ENCODE data around the gene UTF1. TPM values are rescaled to one million over a fixed set of nuclear protein-coding genes. Genes with fewer than 3 reads are reported as not detected.

UTF1 gene
- polyA plus RNA-seq, 3 donors = 0.14 to 0.48 (median 0.24) TPM

- Histone ChIP-seq H3K36me3 (replicated peaks in 1 of 2; ENCODE audit: control insufficient read depth in 1 of 2, insufficient read depth in 2 of 2, low read length in 2 of 2) (peaks cover 50 to 56% of the 10 kb centered on the region in 2 donors), H3K27ac (ENCODE audit: low read depth in 1 of 2, low read length in 2 of 2) (peak overlapping the region in 1 of 2 donors; percentile 99), H3K9ac (ENCODE audit: insufficient read depth, low read length, poor library complexity, severe bottlenecking) (no peak overlapping the region), H3K4me2 (replicated peaks; ENCODE audit: extremely low read depth, low read length, poor library complexity, severe bottlenecking) (no peak overlapping the region), H3K27me3 (ENCODE audit: control insufficient read depth in 2 of 2, insufficient read depth in 2 of 2, low read length in 2 of 2) (no peaks in the 10 kb centered on the region), H3K4me3 (replicated peaks in 1 of 3; ENCODE audit: low read depth in 2 of 3, low read length in 3 of 3) (no peak overlapping the region), H3K9me3 (replicated peaks in 1 of 2; ENCODE audit: control insufficient read depth in 1 of 2, insufficient read depth in 1 of 2, low read length in 2 of 2) (no peaks in the 10 kb centered on the region), H3K4me1 (ENCODE audit: control insufficient read depth in 1 of 2, insufficient read depth in 2 of 2, low read length in 2 of 2) (peaks cover 50 to 56% of the 10 kb centered on the region in 2 donors), H3K79me2 (ENCODE audit: insufficient read depth, low read length) (peaks cover 11% of the 10 kb centered on the region), H4K20me1 (ENCODE audit: insufficient read depth, low read length) (peaks cover 13% of the 10 kb centered on the region), H2AFZ (ENCODE audit: insufficient read depth, low read depth, low read length, poor library complexity, severe bottlenecking) (no peak overlapping the region)
- 95% methylated on average over 8 of the region's 15 CpGs for WGBS (ENCODE audit: insufficient coverage)
- Mint-ChIP-seq H3K4me3 (no peak overlapping the region), H3K4me1 (peaks cover 42% of the 10 kb centered on the region), H3K36me3 (peaks cover 53 to 63% of the 10 kb centered on the region in 2 donors), H3K9me3 (no peaks in the 10 kb centered on the region), H3K27me3 (ENCODE audit: low read depth in 3 of 3) (peaks cover 0 to 4% (median 1%) of the 10 kb centered on the region in 3 donors), H3K27ac (peak overlapping the region in 3 of 7 donors; percentile 40 to 100 (median 41))
- no peak for DNase-seq
- intact Hi-C loops (cut with micrococcal nuclease) = no loop called here
- no peak for TF ChIP-seq CTCF (IDR thresholded peaks at IDR 0.05)
Measured at GRCh38 chr10:133281084-133281483, 51.1 kb downstream of the UTF1 start.

Other genes with a start within 250 kb of the UTF1 start
- not detected for gene ADGRA1, start 142.3 kb upstream of the UTF1 start, polyA plus RNA-seq
- under 1 TPM in 2 of 3 donors, not detected in 1; 0.22 to 0.80 TPM for gene KNDC1, start 70.0 kb upstream of the UTF1 start, polyA plus RNA-seq
- gene VENTX, start 7.6 kb downstream of the UTF1 start, polyA plus RNA-seq = 10 to 100 TPM in 1 of 3 donors, 1 to 10 TPM in 2; 1.4 to 56.0 (median 1.6) TPM
- gene ADAM8, start 46.7 kb downstream of the UTF1 start, polyA plus RNA-seq = 100 to 1,000 TPM in 1 of 3 donors, 10 to 100 TPM in 2; 32.7 to 228 (median 72.8) TPM
- 10 to 100 TPM; 25.9 to 78.6 (median 39.3) TPM for gene TUBGCP2, start 78.7 kb downstream of the UTF1 start, polyA plus RNA-seq
- gene ZNF511, start 78.7 kb downstream of the UTF1 start, polyA plus RNA-seq = 100 to 1,000 TPM in 1 of 3 donors, 10 to 100 TPM in 2; 30.3 to 118 (median 84.7) TPM
- not detected for gene CALY, start 106.7 kb downstream of the UTF1 start, polyA plus RNA-seq
- gene PRAP1, start 117.2 kb downstream of the UTF1 start, polyA plus RNA-seq = not detected
- gene FUOM, start 127.8 kb downstream of the UTF1 start, polyA plus RNA-seq = 10 to 100 TPM; 29.8 to 56.8 (median 39.0) TPM
- 100 to 1,000 TPM in 1 of 3 donors, 10 to 100 TPM in 2; 34.6 to 102 (median 85.1) TPM for gene ECHS1, start 143.1 kb downstream of the UTF1 start, polyA plus RNA-seq
- gene PAOX, start 149.0 kb downstream of the UTF1 start, polyA plus RNA-seq = 1 to 10 TPM; 3.9 to 9.5 (median 9.3) TPM
- 10 to 100 TPM; 13.0 to 45.8 (median 17.1) TPM for gene MTG1, start 163.9 kb downstream of the UTF1 start, polyA plus RNA-seq
- not detected for gene SPRN, start 194.4 kb downstream of the UTF1 start, polyA plus RNA-seq
- 1 to 10 TPM in 1 of 3 donors, not detected in 2; 1.1 TPM for gene SCART1, start 223.7 kb downstream of the UTF1 start, polyA plus RNA-seq

All from CD14-positive monocyte (primary cell).